ENCODE data around the gene VDR. TPM values are rescaled to one million over a fixed set of nuclear protein-coding genes. Genes with fewer than 3 reads are reported as not detected.

Gene VDR
- polyA plus RNA-seq, 1 donor: 11.3 TPM

DNA sequence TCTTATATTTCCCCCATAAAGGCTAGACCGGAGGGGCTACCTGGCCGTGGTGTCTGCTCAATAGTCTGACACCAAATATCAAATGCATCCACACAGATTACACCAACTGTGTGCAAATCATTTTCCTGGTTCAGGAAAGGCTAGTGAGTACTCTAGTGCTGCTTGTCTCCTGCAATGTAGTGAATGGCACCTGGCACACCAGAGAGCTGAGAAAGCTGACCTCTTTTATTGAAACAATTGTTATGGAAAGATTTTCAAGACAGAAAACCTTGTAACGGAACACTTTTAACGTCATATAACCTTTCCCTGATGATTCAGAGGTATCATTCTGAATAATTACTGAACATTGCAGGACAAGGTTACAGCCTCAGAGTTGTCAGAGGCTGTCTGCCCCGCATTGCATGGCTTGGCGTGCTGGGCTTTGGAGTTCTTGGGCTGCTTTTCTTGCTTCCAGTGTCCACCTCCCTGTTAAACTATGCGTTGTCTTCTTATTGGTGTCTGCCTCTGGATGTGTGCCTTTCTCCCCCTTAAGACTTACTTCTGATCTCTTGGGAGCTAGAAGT is 44.4 kb downstream of the VDR start:
- DNase-seq: no peak
- Histone ChIP-seq H3K36me3 (ENCODE audit: control insufficient read depth, insufficient read depth, low read length) (peaks cover 14% of the 10 kb centered on the region), H3K27me3 (ENCODE audit: control insufficient read depth, insufficient read depth, low read length) (no peaks in the 10 kb centered on the region), H3K27ac (ENCODE audit: low read length) (no peak overlapping the region), H3K4me1 (ENCODE audit: control insufficient read depth, insufficient read depth, low read length) (no peaks in the 10 kb centered on the region), H3K9me3 (ENCODE audit: control insufficient read depth, low read depth, low read length) (no peaks in the 10 kb centered on the region), H3K4me3 (ENCODE audit: low read length) (no peak overlapping the region)
- WGBS (ENCODE audit: insufficient coverage, low lambda C conversion rate): 93% methylated on average over 2 of the region's 7 CpGs

GRCh38 chr12:47858511-47859266 is 46.1 kb downstream of the VDR start:
- H3K4me3 ChIP-seq (ENCODE audit: low read length): no peak overlapping the region
- H3K4me1 ChIP-seq (ENCODE audit: control insufficient read depth, insufficient read depth, low read length): no peaks in the 10 kb centered on the region
- DNase-seq: no peak
- peaks cover 13% of the 10 kb centered on the region for H3K36me3 ChIP-seq (ENCODE audit: control insufficient read depth, insufficient read depth, low read length)
- no peaks in the 10 kb centered on the region for H3K27me3 ChIP-seq (ENCODE audit: control insufficient read depth, insufficient read depth, low read length)
- WGBS (ENCODE audit: insufficient coverage, low lambda C conversion rate): no CpG with 5 or more reads among the region's 8 CpGs
- no peaks in the 10 kb centered on the region for H3K9me3 ChIP-seq (ENCODE audit: control insufficient read depth, low read depth, low read length)
- H3K27ac ChIP-seq (ENCODE audit: low read length): no peak overlapping the region

GRCh38 chr12:47856721-47857575 is 47.8 kb downstream of the VDR start:
- Histone ChIP-seq H3K4me3 (ENCODE audit: low read length) (no peak overlapping the region), H3K9me3 (ENCODE audit: control insufficient read depth, low read depth, low read length) (no peaks in the 10 kb centered on the region), H3K27ac (ENCODE audit: low read length) (no peak overlapping the region), H3K27me3 (ENCODE audit: control insufficient read depth, insufficient read depth, low read length) (no peaks in the 10 kb centered on the region), H3K4me1 (ENCODE audit: control insufficient read depth, insufficient read depth, low read length) (no peaks in the 10 kb centered on the region), H3K36me3 (ENCODE audit: control insufficient read depth, insufficient read depth, low read length) (peaks cover 20% of the 10 kb centered on the region)
- WGBS (ENCODE audit: insufficient coverage, low lambda C conversion rate): no CpG with 5 or more reads among the region's 17 CpGs
- DNase-seq: no peak

DNA sequence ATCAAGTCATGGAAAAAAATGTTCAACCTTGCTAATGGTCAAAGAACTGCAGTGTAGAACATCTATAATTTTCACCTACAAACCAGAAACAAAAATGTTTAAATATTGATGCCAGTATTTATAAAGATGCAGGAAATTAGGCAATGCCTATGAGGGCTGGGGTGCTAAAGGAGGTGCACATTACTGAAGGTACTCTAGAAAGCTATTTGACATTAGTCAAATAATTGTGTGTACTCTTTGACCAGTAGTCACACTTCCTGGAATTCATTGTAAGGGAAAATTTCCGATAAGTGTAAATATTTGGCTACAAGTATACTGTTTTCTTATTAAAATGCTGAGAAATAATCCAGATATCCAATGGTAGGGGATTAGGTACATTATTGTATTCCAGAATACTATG is 48.7 kb downstream of the VDR start:
- peaks cover 20% of the 10 kb centered on the region for H3K36me3 ChIP-seq (ENCODE audit: control insufficient read depth, insufficient read depth, low read length)
- no CpG with 5 or more reads among the region's 1 CpG for WGBS (ENCODE audit: insufficient coverage, low lambda C conversion rate)
- H3K4me1 ChIP-seq (ENCODE audit: control insufficient read depth, insufficient read depth, low read length): no peaks in the 10 kb centered on the region
- H3K27ac ChIP-seq (ENCODE audit: low read length): no peak overlapping the region
- H3K27me3 ChIP-seq (ENCODE audit: control insufficient read depth, insufficient read depth, low read length): no peaks in the 10 kb centered on the region
- H3K4me3 ChIP-seq (ENCODE audit: low read length): no peak overlapping the region
- no peaks in the 10 kb centered on the region for H3K9me3 ChIP-seq (ENCODE audit: control insufficient read depth, low read depth, low read length)
- DNase-seq: no peak

DNA sequence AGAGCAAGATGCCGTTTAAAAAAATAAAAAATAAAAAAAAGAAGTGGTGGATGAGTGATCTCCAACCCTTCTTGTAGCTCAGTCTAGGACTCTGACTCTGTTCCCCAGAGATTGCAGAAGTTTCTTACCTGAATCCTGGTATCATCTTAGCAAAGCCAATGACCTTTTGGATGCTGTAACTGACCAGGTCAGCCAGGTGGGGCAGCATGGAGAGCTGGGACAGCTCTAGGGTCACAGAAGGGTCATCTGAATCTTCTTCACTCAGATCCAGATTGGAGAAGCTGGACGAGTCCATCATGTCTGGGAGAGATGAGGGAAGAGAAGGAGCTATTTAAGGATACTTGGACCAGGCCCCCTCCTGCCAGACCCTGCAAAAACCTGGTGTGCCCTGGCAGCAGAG is 49.3 kb downstream of the VDR start:
- Histone ChIP-seq H3K27ac (ENCODE audit: low read length) (no peak overlapping the region), H3K4me3 (ENCODE audit: low read length) (no peak overlapping the region), H3K9me3 (ENCODE audit: control insufficient read depth, low read depth, low read length) (no peaks in the 10 kb centered on the region), H3K36me3 (ENCODE audit: control insufficient read depth, insufficient read depth, low read length) (peaks cover 20% of the 10 kb centered on the region), H3K27me3 (ENCODE audit: control insufficient read depth, insufficient read depth, low read length) (no peaks in the 10 kb centered on the region), H3K4me1 (ENCODE audit: control insufficient read depth, insufficient read depth, low read length) (no peaks in the 10 kb centered on the region)
- DNase-seq: no peak
- no CpG with 5 or more reads among the region's 2 CpGs for WGBS (ENCODE audit: insufficient coverage, low lambda C conversion rate)

DNA sequence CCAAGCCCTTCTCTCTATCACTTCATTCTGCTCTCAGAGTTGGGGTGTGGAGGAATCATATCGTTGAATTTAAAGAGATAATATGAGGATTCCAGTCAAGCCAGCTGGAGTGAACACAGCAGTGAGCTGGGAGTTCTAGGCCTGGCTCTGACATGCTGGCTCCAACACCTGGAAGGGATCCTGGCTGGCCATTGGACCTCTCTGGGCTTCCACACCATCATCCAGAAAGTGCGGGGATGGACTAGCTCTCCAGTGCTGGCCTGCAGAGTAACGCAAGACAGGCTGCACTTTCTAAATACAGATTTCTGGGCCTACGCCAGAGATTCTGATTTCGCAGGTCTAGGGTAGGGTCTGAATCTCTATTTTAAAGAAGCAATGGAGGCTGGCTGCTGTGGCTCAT is 50.3 kb downstream of the VDR start:
- Histone ChIP-seq H3K27me3 (ENCODE audit: control insufficient read depth, insufficient read depth, low read length) (no peaks in the 10 kb centered on the region), H3K4me1 (ENCODE audit: control insufficient read depth, insufficient read depth, low read length) (no peaks in the 10 kb centered on the region), H3K9me3 (ENCODE audit: control insufficient read depth, low read depth, low read length) (no peaks in the 10 kb centered on the region), H3K36me3 (ENCODE audit: control insufficient read depth, insufficient read depth, low read length) (peaks cover 20% of the 10 kb centered on the region), H3K27ac (ENCODE audit: low read length) (no peak overlapping the region), H3K4me3 (ENCODE audit: low read length) (no peak overlapping the region)
- DNase-seq: no peak
- WGBS (ENCODE audit: insufficient coverage, low lambda C conversion rate): no CpG with 5 or more reads among the region's 5 CpGs

DNA sequence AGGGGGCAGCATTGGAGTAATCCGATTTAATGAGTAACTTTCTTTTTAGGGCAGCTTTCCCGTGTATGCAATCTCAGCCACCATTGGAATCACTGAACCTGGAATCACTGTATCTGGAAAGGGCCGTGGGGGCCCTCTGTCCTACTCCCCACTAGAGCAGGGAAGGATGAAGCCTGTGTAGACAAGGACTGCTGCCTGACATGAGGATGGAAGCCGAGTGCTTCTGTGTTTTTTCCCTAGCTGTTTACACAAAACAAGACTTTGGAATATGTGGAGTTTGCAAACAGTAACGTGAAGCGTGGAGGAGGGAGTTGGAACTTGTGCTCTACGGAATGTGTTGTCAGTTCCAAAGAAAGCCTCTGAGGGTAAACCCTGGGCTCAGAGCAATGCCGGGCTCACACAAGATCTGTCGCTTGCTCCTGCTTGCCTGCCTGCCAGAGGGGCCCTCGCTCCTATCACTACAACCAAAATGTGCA is 52.7 kb downstream of the VDR start:
- 25% methylated on average over 1 of the region's 10 CpGs for WGBS (ENCODE audit: insufficient coverage, low lambda C conversion rate)
- no peaks in the 10 kb centered on the region for H3K9me3 ChIP-seq (ENCODE audit: control insufficient read depth, low read depth, low read length)
- no peaks in the 10 kb centered on the region for H3K27me3 ChIP-seq (ENCODE audit: control insufficient read depth, insufficient read depth, low read length)
- H3K4me1 ChIP-seq (ENCODE audit: control insufficient read depth, insufficient read depth, low read length): no peaks in the 10 kb centered on the region
- no peak overlapping the region for H3K4me3 ChIP-seq (ENCODE audit: low read length)
- no peak for DNase-seq
- H3K27ac ChIP-seq (ENCODE audit: low read length): no peak overlapping the region
- H3K36me3 ChIP-seq (ENCODE audit: control insufficient read depth, insufficient read depth, low read length): peaks cover 20% of the 10 kb centered on the region

GRCh38 chr12:47851303-47851952 is 53.4 kb downstream of the VDR start:
- DNase-seq: no peak
- Histone ChIP-seq H3K4me1 (ENCODE audit: control insufficient read depth, insufficient read depth, low read length) (no peaks in the 10 kb centered on the region), H3K36me3 (ENCODE audit: control insufficient read depth, insufficient read depth, low read length) (peaks cover 15% of the 10 kb centered on the region), H3K27ac (ENCODE audit: low read length) (no peak overlapping the region), H3K4me3 (ENCODE audit: low read length) (no peak overlapping the region), H3K27me3 (ENCODE audit: control insufficient read depth, insufficient read depth, low read length) (no peaks in the 10 kb centered on the region), H3K9me3 (ENCODE audit: control insufficient read depth, low read depth, low read length) (no peaks in the 10 kb centered on the region)
- no CpG with 5 or more reads among the region's 3 CpGs for WGBS (ENCODE audit: insufficient coverage, low lambda C conversion rate)

DNA sequence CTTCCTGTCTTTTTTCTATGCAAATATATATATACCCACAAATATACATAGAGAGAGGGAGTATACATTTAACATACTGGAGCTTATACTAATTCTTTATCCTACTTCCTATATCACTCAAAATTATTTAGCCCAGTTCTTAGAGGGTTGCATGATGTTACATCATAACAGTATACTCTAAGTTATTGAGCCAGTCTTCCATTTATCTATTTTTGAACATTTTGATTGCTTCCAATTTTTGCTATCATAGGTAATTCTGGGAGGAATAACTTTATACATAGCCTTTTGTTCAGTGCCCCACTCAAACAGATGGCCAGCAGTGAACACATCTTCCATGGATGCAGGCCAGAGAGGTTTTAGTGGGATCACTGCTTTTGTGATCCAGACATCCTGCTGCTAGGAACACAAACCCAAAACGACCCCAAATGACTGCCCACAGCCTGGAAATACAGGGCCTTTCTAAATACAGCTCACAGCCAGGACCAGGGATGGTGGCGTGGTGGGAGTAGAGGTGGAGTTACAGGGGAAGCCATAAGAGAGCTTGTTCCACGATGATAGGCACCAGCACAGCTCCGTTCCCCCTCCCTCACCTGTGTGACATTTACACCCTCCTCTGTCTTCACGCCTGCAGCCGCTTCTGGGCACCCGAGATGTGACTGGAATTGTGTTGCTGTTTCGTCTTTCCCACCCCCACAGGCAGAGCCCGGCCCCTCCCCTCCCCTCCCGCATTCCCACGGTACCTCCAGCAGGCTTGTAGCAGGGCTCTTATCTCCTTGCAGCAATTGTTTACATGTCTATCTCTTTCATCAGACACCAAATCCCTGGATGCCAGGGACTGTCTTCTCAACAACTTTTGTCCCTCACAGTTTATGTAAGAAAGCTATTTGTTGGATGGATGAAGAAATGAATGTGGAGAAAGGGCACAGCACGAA is 54.4 kb downstream of the VDR start:
- H3K27ac ChIP-seq (ENCODE audit: low read length): no peak overlapping the region
- peaks cover 21% of the 10 kb centered on the region for H3K36me3 ChIP-seq (ENCODE audit: control insufficient read depth, insufficient read depth, low read length)
- DNase-seq: no peak
- WGBS (ENCODE audit: insufficient coverage, low lambda C conversion rate): 33% methylated on average over 1 of the region's 12 CpGs
- no peaks in the 10 kb centered on the region for H3K27me3 ChIP-seq (ENCODE audit: control insufficient read depth, insufficient read depth, low read length)
- H3K9me3 ChIP-seq (ENCODE audit: control insufficient read depth, low read depth, low read length): no peaks in the 10 kb centered on the region
- H3K4me1 ChIP-seq (ENCODE audit: control insufficient read depth, insufficient read depth, low read length): no peaks in the 10 kb centered on the region
- no peak overlapping the region for H3K4me3 ChIP-seq (ENCODE audit: low read length)

Measured in large intestine (tissue), 3 donors.